HG03103 (cell line): ENCODE measurements around the gene CLCN4.

Source experiments
- ATAC-seq: cut with Tn5 transposase; IDR thresholded peaks from one replicate; pipeline ENCODE4 v1.9.1; 2021; ENCODE audit warnings: low read depth; ENCODE audit not compliant: unreplicated experiment

Gene CLCN4

GRCh38 chrX:10233173-10233572 lies 76.4 kb downstream of the CLCN4 start:
- ATAC-seq: no peak

- no peak for ATAC-seq
Observed at GRCh38 chrX:10233696-10234095, 76.9 kb downstream of the CLCN4 start.

- no peak for ATAC-seq
Observed at GRCh38 chrX:10235851-10236250, 79.1 kb downstream of the CLCN4 start.

GRCh38 chrX:10237241-10237640 lies 80.5 kb downstream of the CLCN4 start:
- ATAC-seq: no peak

- no peak for ATAC-seq
Observed at GRCh38 chrX:10239611-10240064, 82.9 kb downstream of the CLCN4 start.

- no peak for ATAC-seq
Observed at GRCh38 chrX:10240918-10241317, 84.1 kb downstream of the CLCN4 start.

- no peak for ATAC-seq
Observed at GRCh38 chrX:10242026-10242425, 85.3 kb downstream of the CLCN4 start.

GRCh38 chrX:10243106-10243505 lies 86.3 kb downstream of the CLCN4 start:
- ATAC-seq: no peak

- no peak for ATAC-seq
Observed at GRCh38 chrX:10244915-10245622, 88.3 kb downstream of the CLCN4 start.

- no peak for ATAC-seq
Observed at GRCh38 chrX:10245886-10246285, 89.1 kb downstream of the CLCN4 start.

- no peak for ATAC-seq
Observed at GRCh38 chrX:10246297-10246696, 89.5 kb downstream of the CLCN4 start.

GRCh38 chrX:10246846-10247245 lies 90.1 kb downstream of the CLCN4 start:
- ATAC-seq: no peak

- ATAC-seq: no peak
Observed at GRCh38 chrX:10254739-10255138, 98.0 kb downstream of the CLCN4 start.

GRCh38 chrX:10259716-10260115 lies 102.9 kb downstream of the CLCN4 start:
- ATAC-seq: no peak

GRCh38 chrX:10265775-10266174 lies 109.0 kb downstream of the CLCN4 start:
- ATAC-seq: no peak

GRCh38 chrX:10278716-10279115 lies 121.9 kb downstream of the CLCN4 start:
- ATAC-seq: no peak

- ATAC-seq: no peak
Observed at GRCh38 chrX:10280071-10280470, 123.3 kb downstream of the CLCN4 start.

GRCh38 chrX:10282490-10282889 lies 125.7 kb downstream of the CLCN4 start:
- ATAC-seq: no peak

- no peak for ATAC-seq
Observed at GRCh38 chrX:10286195-10286594, 129.4 kb downstream of the CLCN4 start.
